ENCODE measurements around the gene DYNC1I1. TPM values are rescaled to one million over a fixed set of nuclear protein-coding genes. Genes with fewer than 3 reads are reported as not detected.

DYNC1I1 gene
- total RNA-seq, 4 donors from 2014 or later, result 1.9 to 17.9 (median 8.7) TPM

- DNase-seq, result no peak
- Histone ChIP-seq H3K27ac (no peak overlapping the region), H3K9me3 (no peaks in the 10 kb centered on the region), H3K27me3 (no peaks in the 10 kb centered on the region), H3K36me3 (no peaks in the 10 kb centered on the region), H3K4me3 (no peak overlapping the region), H3K4me1 (no peaks in the 10 kb centered on the region)
- intact Hi-C loops (cut with DNase I; ENCODE audit: low total_unique reads), result no loop called here
- TF ChIP-seq CTCF (IDR thresholded peaks at IDR 0.05), result no peak
- no peak for TF ChIP-seq POLR2A (IDR thresholded peaks at IDR 0.05)
These were observed 91.3 kb downstream of the DYNC1I1 start for GRCh38 chr7:95863623-95864022.

- H3K9me3 ChIP-seq, result no peaks in the 10 kb centered on the region
- intact Hi-C loops (cut with DNase I; ENCODE audit: low total_unique reads), result no loop called here
- TF ChIP-seq CTCF (IDR thresholded peaks at IDR 0.05) (no peak), POLR2A (IDR thresholded peaks at IDR 0.05) (no peak)
- H3K36me3 ChIP-seq, result no peaks in the 10 kb centered on the region
- no peaks in the 10 kb centered on the region for H3K4me1 ChIP-seq
- no peaks in the 10 kb centered on the region for H3K27me3 ChIP-seq
- H3K4me3 ChIP-seq, result no peak overlapping the region
- H3K27ac ChIP-seq, result no peak overlapping the region
- no peak for DNase-seq
These were observed 93.5 kb downstream of the DYNC1I1 start for GRCh38 chr7:95865716-95866371.

- intact Hi-C loops (cut with DNase I; ENCODE audit: low total_unique reads), result no loop called here
These were observed 95.0 kb downstream of the DYNC1I1 start for GRCh38 chr7:95867309-95867708.

GRCh38 chr7:95871075-95871848 is 98.9 kb downstream of the DYNC1I1 start:
- no peak for TF ChIP-seq POLR2A (IDR thresholded peaks at IDR 0.05)
- peak; percentile 31 to 50 (median 43) for TF ChIP-seq CTCF (IDR thresholded peaks at IDR 0.05)
- DNase-seq, result no peak
- Histone ChIP-seq H3K9me3 (no peaks in the 10 kb centered on the region), H3K27ac (no peak overlapping the region), H3K36me3 (no peaks in the 10 kb centered on the region), H3K27me3 (no peaks in the 10 kb centered on the region), H3K4me3 (no peak overlapping the region), H3K4me1 (no peaks in the 10 kb centered on the region)
- intact Hi-C loops (cut with DNase I; ENCODE audit: low total_unique reads), result no loop called here

More at GRCh38 chr7:95867309-95867708, 95.0 kb downstream of the DYNC1I1 start:
- Histone ChIP-seq H3K4me3 (no peak overlapping the region), H3K4me1 (no peaks in the 10 kb centered on the region), H3K27me3 (no peaks in the 10 kb centered on the region), H3K27ac (no peak overlapping the region), H3K9me3 (no peaks in the 10 kb centered on the region), H3K36me3 (no peaks in the 10 kb centered on the region)
- no peak for TF ChIP-seq CTCF (IDR thresholded peaks at IDR 0.05)
- TF ChIP-seq POLR2A (IDR thresholded peaks at IDR 0.05), result no peak
- no peak for DNase-seq

GRCh38 chr7:95871896-95872295 is 99.5 kb downstream of the DYNC1I1 start:
- Histone ChIP-seq H3K4me3 (no peak overlapping the region), H3K9me3 (no peaks in the 10 kb centered on the region), H3K36me3 (no peaks in the 10 kb centered on the region), H3K27me3 (no peaks in the 10 kb centered on the region), H3K4me1 (no peaks in the 10 kb centered on the region), H3K27ac (no peak overlapping the region)
- no peak for DNase-seq
- no peak for TF ChIP-seq POLR2A (IDR thresholded peaks at IDR 0.05)
- no peak for TF ChIP-seq CTCF (IDR thresholded peaks at IDR 0.05)
- intact Hi-C loops (cut with DNase I; ENCODE audit: low total_unique reads), result no loop called here
